ENCODE data around the gene TDRD10.

DNA sequence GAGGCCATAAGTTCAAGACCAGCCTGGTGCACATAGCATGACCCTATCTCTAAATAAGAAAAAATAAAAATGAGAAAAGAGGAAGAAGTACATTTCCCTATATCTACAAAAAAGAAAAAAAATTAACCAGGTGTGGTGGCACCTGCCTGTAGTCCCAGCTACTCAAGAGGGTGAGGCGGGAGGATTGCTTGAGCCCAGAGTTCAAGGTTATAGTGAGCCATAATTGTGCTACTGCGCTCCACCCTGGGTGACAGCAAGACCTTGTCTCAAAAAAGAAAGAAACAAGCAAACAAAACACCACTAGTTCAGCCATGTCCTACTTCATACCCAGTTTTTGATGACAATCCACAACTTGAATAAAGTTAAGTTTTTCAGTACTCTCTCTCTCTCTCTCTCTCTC lies 30.7 kb upstream of the TDRD10 start:
- TF ChIP-seq GATA2 (IDR thresholded peaks at IDR 0.05; ENCODE audit: low read depth, low read length) (no peak), GATA3 (IDR thresholded peaks at IDR 0.05; ENCODE audit: low read depth, low read length) (no peak)

All from SH-SY5Y (cell line).